A673 (cell line): ENCODE results near the gene TMEM50A. TPM values are rescaled to one million over a fixed set of nuclear protein-coding genes. Genes with fewer than 3 reads are reported as not detected.

ENCODE experiments used
- BruUV-seq: library from RNA; stranded (reverse); fragments of 400-500 nt; replicated peaks from 2 replicates; lab custom pipeline; 2021; lab: Mats Ljungman, UMichigan
- CTCF ChIA-PET: fragments of 300-600 bp; sonication (Branson Sonifier 250); formaldehyde crosslinking; loops from one replicate; lab custom pipeline; 2022; ENCODE audit warnings: antibody characterized with exemption; lab: Charles Lee
- POLR2A ChIA-PET: fragments of 300-600 bp; sonication (Branson Sonifier 250); formaldehyde crosslinking; loops from one replicate; lab custom pipeline; 2022; ENCODE audit warnings: antibody characterized with exemption; ENCODE audit not compliant: low non-redundant PET; lab: Charles Lee
- DNase-seq: peaks from one replicate; pipeline ENCODE4 v3.0.0-alpha.2; 2015; ENCODE audit warnings: low spot score
- H3K27ac ChIP-seq: fragments of 200-600 bp; sonication (generic); 2 replicates; pipeline ENCODE4 v1.5.1; 2016; ENCODE audit warnings: mixed run types, low read depth, mild to moderate bottlenecking, mixed read lengths, antibody characterized with exemption, low read length; ENCODE audit not compliant: poor library complexity, severe bottlenecking
- H3K27me3 ChIP-seq: fragments of 200-600 bp; sonication (generic); replicated peaks from 2 replicates; pipeline ENCODE4 v1.6.1; 2017; ENCODE audit warnings: mixed run types, low read depth, mild to moderate bottlenecking, mixed read lengths, antibody characterized with exemption, low read length; ENCODE audit not compliant: insufficient read depth, poor library complexity
- H3K36me3 ChIP-seq: fragments of 200-600 bp; sonication (generic); 2 replicates; pipeline ENCODE4 v1.6.1; 2016; ENCODE audit warnings: mixed run types, mild to moderate bottlenecking, mixed read lengths, antibody characterized with exemption, low read length; ENCODE audit not compliant: insufficient read depth, poor library complexity, severe bottlenecking
- H3K4me1 ChIP-seq: fragments of 200-600 bp; sonication (generic); 2 replicates; pipeline ENCODE4 v1.6.1; 2017; ENCODE audit warnings: mixed run types, mild to moderate bottlenecking, mixed read lengths, antibody characterized with exemption, low read length; ENCODE audit not compliant: insufficient read depth, poor library complexity, severe bottlenecking
- H3K4me3 ChIP-seq: fragments of 200-600 bp; sonication (generic); 2 replicates; pipeline ENCODE4 v1.5.1; 2016; ENCODE audit warnings: low read depth, mixed run types, mild to moderate bottlenecking, mixed read lengths, low read length; ENCODE audit not compliant: poor library complexity, severe bottlenecking
- H3K9me3 ChIP-seq: fragments of 200-600 bp; sonication (generic); 2 replicates; pipeline ENCODE4 v1.6.1; 2016; ENCODE audit warnings: mixed run types, low read depth, mild to moderate bottlenecking, mixed read lengths, antibody characterized with exemption, low read length; ENCODE audit not compliant: poor library complexity, severe bottlenecking
- EZH2 ChIP-seq: fragments of 200-600 bp; sonication (generic); IDR thresholded peaks from 2 replicates; pipeline ENCODE4 v1.6.1; 2017; ENCODE audit warnings: borderline replicate concordance, low read depth, mild to moderate bottlenecking, mixed read lengths, antibody characterized with exemption, low read length; ENCODE audit not compliant: poor library complexity, severe bottlenecking
- intact Hi-C: fragments of 100-400 bp; cut with micrococcal nuclease; formaldehyde crosslinking; loops from one replicate; pipeline ENCODE4 v1.10.0; 2022; ENCODE audit not compliant: unreplicated experiment
- total RNA-seq: library from RNA; stranded (reverse); gene quantifications from 2 replicates; pipeline ENCODE4 v1.2.3, GENCODE V29; 2021
- TF ChIP-seq, protein P1 (sequence below): fragments of 300-800, 200-600 bp; sonication (generic); conservative IDR thresholded peaks from 2 replicates; pipeline ENCODE4 v1.5.1; 2017; ENCODE audit warnings: low read depth, mild to moderate bottlenecking, antibody characterized with exemption, low read length, moderate library complexity, mixed read lengths

The TMEM50A gene
- total RNA-seq, 1 experiment from 2014 or later, result 99.4 TPM

DNA sequence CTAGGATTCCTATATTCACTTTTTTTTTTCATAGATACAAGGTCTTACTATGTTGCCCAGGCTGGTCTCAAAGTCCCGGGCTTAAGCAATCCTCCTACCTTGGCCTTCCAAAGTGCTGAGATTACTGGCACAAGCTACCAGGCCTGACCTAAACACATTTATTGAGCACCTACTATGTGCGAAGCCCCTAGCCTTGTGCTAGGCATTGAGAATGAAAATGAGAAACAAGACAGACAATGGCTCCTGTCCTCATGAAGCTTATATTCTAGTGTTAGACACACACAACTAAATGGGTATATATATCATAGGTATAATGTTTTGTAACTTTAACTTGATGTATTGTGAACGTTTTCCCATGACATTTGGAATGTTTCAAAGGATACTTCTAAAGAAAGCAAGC, 11.5 kb downstream of the TMEM50A start:
- Histone ChIP-seq H3K27me3 (no peaks in the 10 kb centered on the region), H3K27ac (no peak overlapping the region), H3K4me3 (no peak overlapping the region), H3K36me3 (peaks cover 29% of the 10 kb centered on the region), H3K9me3 (no peaks in the 10 kb centered on the region), H3K4me1 (no peaks in the 10 kb centered on the region)
- no peak for TF ChIP-seq EZH2
- TF ChIP-seq, protein P1, sequence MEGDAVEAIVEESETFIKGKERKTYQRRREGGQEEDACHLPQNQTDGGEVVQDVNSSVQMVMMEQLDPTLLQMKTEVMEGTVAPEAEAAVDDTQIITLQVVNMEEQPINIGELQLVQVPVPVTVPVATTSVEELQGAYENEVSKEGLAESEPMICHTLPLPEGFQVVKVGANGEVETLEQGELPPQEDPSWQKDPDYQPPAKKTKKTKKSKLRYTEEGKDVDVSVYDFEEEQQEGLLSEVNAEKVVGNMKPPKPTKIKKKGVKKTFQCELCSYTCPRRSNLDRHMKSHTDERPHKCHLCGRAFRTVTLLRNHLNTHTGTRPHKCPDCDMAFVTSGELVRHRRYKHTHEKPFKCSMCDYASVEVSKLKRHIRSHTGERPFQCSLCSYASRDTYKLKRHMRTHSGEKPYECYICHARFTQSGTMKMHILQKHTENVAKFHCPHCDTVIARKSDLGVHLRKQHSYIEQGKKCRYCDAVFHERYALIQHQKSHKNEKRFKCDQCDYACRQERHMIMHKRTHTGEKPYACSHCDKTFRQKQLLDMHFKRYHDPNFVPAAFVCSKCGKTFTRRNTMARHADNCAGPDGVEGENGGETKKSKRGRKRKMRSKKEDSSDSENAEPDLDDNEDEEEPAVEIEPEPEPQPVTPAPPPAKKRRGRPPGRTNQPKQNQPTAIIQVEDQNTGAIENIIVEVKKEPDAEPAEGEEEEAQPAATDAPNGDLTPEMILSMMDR, result no peak
- CTCF ChIA-PET, result no interaction called here
- POLR2A ChIA-PET, result no interaction called here
- no TSS peak for BruUV-seq
- no peak for DNase-seq
- intact Hi-C loops, result no loop called here

DNA sequence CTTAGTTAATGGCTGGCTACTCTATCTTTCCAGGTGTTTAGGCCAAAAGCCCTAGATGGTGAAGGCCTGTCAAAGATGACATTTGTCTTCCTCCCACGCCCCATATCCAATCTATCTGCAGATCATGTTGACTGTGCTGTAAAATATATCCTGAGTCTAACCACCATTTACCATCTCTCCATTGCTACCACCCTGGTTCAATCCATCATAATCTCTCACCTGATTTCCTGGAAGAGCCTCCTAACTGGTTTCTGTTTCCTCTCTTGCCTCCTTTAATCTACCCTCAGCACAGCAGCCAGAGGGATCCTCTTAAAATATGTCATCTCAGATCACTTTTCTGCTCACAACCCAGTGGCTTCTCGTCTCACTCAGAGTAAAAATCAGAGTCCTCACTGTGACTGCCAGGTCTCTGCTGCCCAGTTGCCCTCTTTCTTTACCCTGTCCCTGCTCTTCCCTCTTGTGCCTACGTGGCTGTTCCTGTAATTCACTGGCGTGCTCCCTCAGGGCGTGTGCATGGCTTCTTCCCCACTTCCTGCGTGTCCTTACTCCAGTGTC, 17.8 kb downstream of the TMEM50A start:
- ChIA-PET POLR2A (no interaction called here), CTCF (no interaction called here)
- Histone ChIP-seq H3K27me3 (no peaks in the 10 kb centered on the region), H3K27ac (no peak overlapping the region), H3K9me3 (no peaks in the 10 kb centered on the region), H3K4me1 (no peaks in the 10 kb centered on the region), H3K4me3 (no peak overlapping the region), H3K36me3 (peaks cover 40% of the 10 kb centered on the region)
- TF ChIP-seq, protein P1, result no peak
- TF ChIP-seq EZH2, result no peak
- intact Hi-C loops, result no loop called here
- no TSS peak for BruUV-seq
- DNase-seq, result no peak

DNA sequence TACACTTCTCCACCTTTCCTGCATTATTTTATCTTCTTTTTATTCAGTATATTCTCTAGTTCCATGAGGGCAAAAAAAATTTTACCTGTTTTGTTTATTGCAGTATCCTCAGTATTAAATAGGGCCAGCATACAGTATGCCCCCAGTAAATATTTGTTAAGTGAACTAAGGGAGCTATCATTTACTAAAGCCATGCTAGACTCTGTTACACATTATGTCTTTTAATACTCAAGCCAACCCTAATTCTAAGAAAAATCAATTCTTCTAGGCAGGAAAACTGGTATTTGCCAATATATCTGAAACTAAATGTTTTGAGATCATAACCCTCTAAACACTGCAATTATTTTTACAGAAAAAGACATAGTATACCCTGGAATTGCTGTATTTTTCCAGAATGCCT, 18.3 kb downstream of the TMEM50A start:
- intact Hi-C loops, result no loop called here
- CTCF ChIA-PET, result no interaction called here
- Histone ChIP-seq H3K9me3 (no peaks in the 10 kb centered on the region), H3K27ac (no peak overlapping the region), H3K36me3 (peaks cover 45% of the 10 kb centered on the region), H3K27me3 (no peaks in the 10 kb centered on the region), H3K4me3 (no peak overlapping the region), H3K4me1 (no peaks in the 10 kb centered on the region)
- POLR2A ChIA-PET, result no interaction called here
- no peak for DNase-seq
- BruUV-seq, result no TSS peak
- TF ChIP-seq EZH2, result no peak
- TF ChIP-seq, protein P1, result no peak
